ENCODE results near the gene USP12.

The USP12 gene

GRCh38 chr13:27174766-27175455 is 3.3 kb upstream of the USP12 start:
- no peak overlapping the region for H3K4me3 ChIP-seq (ENCODE audit: low read depth, low read length)
- in situ Hi-C loops (cut with HindIII; ENCODE audit: low sequenced_read_pairs): no loop called here
- no peak for DNase-seq (ENCODE audit: low read depth, low spot score)
- TF ChIP-seq CTCF (IDR thresholded peaks at IDR 0.05; ENCODE audit: low read depth, low read length): no peak

GRCh38 chr13:27172495-27172842 is 858 bp upstream of the USP12 start:
- peak overlapping the region; percentile 77 for H3K4me3 ChIP-seq (ENCODE audit: low read depth, low read length)
- in situ Hi-C loops (cut with HindIII; ENCODE audit: low sequenced_read_pairs): no loop called here
- DNase-seq (ENCODE audit: low read depth, low spot score): no peak
- no peak for TF ChIP-seq CTCF (IDR thresholded peaks at IDR 0.05; ENCODE audit: low read depth, low read length)

- TF ChIP-seq CTCF (IDR thresholded peaks at IDR 0.05; ENCODE audit: low read depth, low read length): no peak
These were observed 350 bp upstream of the USP12 start for GRCh38 chr13:27171827-27172494.

GRCh38 chr13:27170516-27171243 is 931 bp downstream of the USP12 start:
- H3K4me3 ChIP-seq (ENCODE audit: low read depth, low read length): peak overlapping the region; percentile 77
- in situ Hi-C loops (cut with HindIII; ENCODE audit: low sequenced_read_pairs): no loop called here
- no peak for TF ChIP-seq CTCF (IDR thresholded peaks at IDR 0.05; ENCODE audit: low read depth, low read length)
- DNase-seq (ENCODE audit: low read depth, low spot score): peak; percentile 71

More at GRCh38 chr13:27171827-27172494, 350 bp upstream of the USP12 start:
- H3K4me3 ChIP-seq (ENCODE audit: low read depth, low read length): peak overlapping the region; percentile 77
- peak; percentile 92 for DNase-seq (ENCODE audit: low read depth, low spot score)
- in situ Hi-C loops (cut with HindIII; ENCODE audit: low sequenced_read_pairs): no loop called here

GRCh38 chr13:27170221-27170515 is 1.4 kb downstream of the USP12 start:
- H3K4me3 ChIP-seq (ENCODE audit: low read depth, low read length): peak overlapping the region; percentile 77
- TF ChIP-seq CTCF (IDR thresholded peaks at IDR 0.05; ENCODE audit: low read depth, low read length): no peak
- in situ Hi-C loops (cut with HindIII; ENCODE audit: low sequenced_read_pairs): no loop called here
- DNase-seq (ENCODE audit: low read depth, low spot score): no peak

- no peak overlapping the region for H3K4me3 ChIP-seq (ENCODE audit: low read depth, low read length)
- in situ Hi-C loops (cut with HindIII; ENCODE audit: low sequenced_read_pairs): no loop called here
- DNase-seq (ENCODE audit: low read depth, low spot score): no peak
- no peak for TF ChIP-seq CTCF (IDR thresholded peaks at IDR 0.05; ENCODE audit: low read depth, low read length)
These were observed 2.5 kb downstream of the USP12 start for GRCh38 chr13:27168906-27169657.
